Measurements from ENCODE around the gene PPP3CA. TPM values are rescaled to one million over a fixed set of nuclear protein-coding genes. Genes with fewer than 3 reads are reported as not detected.

The PPP3CA gene
- total RNA-seq, 3 donors from 2014 or later, result 32.4 to 59.6 (median 47.8) TPM

- H3K27me3 ChIP-seq, result no peaks in the 10 kb centered on the region
- intact Hi-C loops (cut with DNase I; ENCODE audit: low total_unique reads), result no loop called here
- DNase-seq (ENCODE audit: low spot score in 2 of 2), result peak; percentile 49 to 56
- no peak for TF ChIP-seq POLR2A (IDR thresholded peaks at IDR 0.05)
- TF ChIP-seq POLR2AphosphoS5 (IDR thresholded peaks at IDR 0.05), result peak in 1 of 3 donors; percentile 78
- no peak for TF ChIP-seq CTCF (IDR thresholded peaks at IDR 0.05)
- H3K9me3 ChIP-seq, result no peaks in the 10 kb centered on the region
- peak overlapping the region in 1 of 3 donors; percentile 24 for H3K4me3 ChIP-seq
- H3K27ac ChIP-seq, result peak overlapping the region; percentile 77 to 86
- peaks cover 4 to 8% of the 10 kb centered on the region in 2 donors for H3K4me1 ChIP-seq
- no peaks in the 10 kb centered on the region for H3K36me3 ChIP-seq
These were observed 155.8 kb downstream of the PPP3CA start for GRCh38 chr4:101191302-101192098.

- TF ChIP-seq CTCF (IDR thresholded peaks at IDR 0.05), result no peak
- no peak for TF ChIP-seq POLR2A (IDR thresholded peaks at IDR 0.05)
- TF ChIP-seq POLR2AphosphoS5 (IDR thresholded peaks at IDR 0.05), result no peak
- H3K9me3 ChIP-seq, result no peaks in the 10 kb centered on the region
- no peaks in the 10 kb centered on the region for H3K27me3 ChIP-seq
- no peak for DNase-seq (ENCODE audit: low spot score in 2 of 2)
- peak overlapping the region; percentile 77 to 86 for H3K27ac ChIP-seq
- intact Hi-C loops (cut with DNase I; ENCODE audit: low total_unique reads), result no loop called here
- H3K4me3 ChIP-seq, result no peak overlapping the region
- no peaks in the 10 kb centered on the region for H3K36me3 ChIP-seq
- peaks cover 4 to 8% of the 10 kb centered on the region in 2 donors for H3K4me1 ChIP-seq
These were observed 156.6 kb downstream of the PPP3CA start for GRCh38 chr4:101190751-101191150.

- peaks cover 4 to 8% of the 10 kb centered on the region in 2 donors for H3K4me1 ChIP-seq
- intact Hi-C loops (cut with DNase I; ENCODE audit: low total_unique reads), result no loop called here
- no peaks in the 10 kb centered on the region for H3K27me3 ChIP-seq
- no peak for DNase-seq (ENCODE audit: low spot score in 2 of 2)
- no peaks in the 10 kb centered on the region for H3K9me3 ChIP-seq
- no peak overlapping the region for H3K27ac ChIP-seq
- H3K36me3 ChIP-seq, result no peaks in the 10 kb centered on the region
- TF ChIP-seq POLR2A (IDR thresholded peaks at IDR 0.05), result no peak
- no peak for TF ChIP-seq CTCF (IDR thresholded peaks at IDR 0.05)
- no peak for TF ChIP-seq POLR2AphosphoS5 (IDR thresholded peaks at IDR 0.05)
- H3K4me3 ChIP-seq, result no peak overlapping the region
These were observed 158.4 kb downstream of the PPP3CA start for GRCh38 chr4:101188906-101189305.

- H3K4me3 ChIP-seq, result no peak overlapping the region
- TF ChIP-seq CTCF (IDR thresholded peaks at IDR 0.05) (peak in 1 of 3 donors; percentile 23), POLR2A (IDR thresholded peaks at IDR 0.05) (no peak), POLR2AphosphoS5 (IDR thresholded peaks at IDR 0.05) (no peak)
- H3K27me3 ChIP-seq, result no peaks in the 10 kb centered on the region
- DNase-seq (ENCODE audit: low spot score in 2 of 2), result no peak
- H3K4me1 ChIP-seq, result peaks cover 4 to 8% of the 10 kb centered on the region in 2 donors
- no peaks in the 10 kb centered on the region for H3K36me3 ChIP-seq
- no peak overlapping the region for H3K27ac ChIP-seq
- intact Hi-C loops (cut with DNase I; ENCODE audit: low total_unique reads), result no loop called here
- H3K9me3 ChIP-seq, result no peaks in the 10 kb centered on the region
These were observed 159.5 kb downstream of the PPP3CA start for GRCh38 chr4:101187841-101188240.

- no peak for DNase-seq (ENCODE audit: low spot score in 2 of 2)
- peaks cover 3 to 4% of the 10 kb centered on the region in 2 donors for H3K4me1 ChIP-seq
- no peaks in the 10 kb centered on the region for H3K36me3 ChIP-seq
- peak overlapping the region in 1 of 2 donors; percentile 6 for H3K27ac ChIP-seq
- TF ChIP-seq CTCF (IDR thresholded peaks at IDR 0.05), result no peak
- TF ChIP-seq POLR2AphosphoS5 (IDR thresholded peaks at IDR 0.05), result no peak
- no peak for TF ChIP-seq POLR2A (IDR thresholded peaks at IDR 0.05)
- no peak overlapping the region for H3K4me3 ChIP-seq
- H3K27me3 ChIP-seq, result no peaks in the 10 kb centered on the region
- no peaks in the 10 kb centered on the region for H3K9me3 ChIP-seq
- intact Hi-C loops (cut with DNase I; ENCODE audit: low total_unique reads), result no loop called here
These were observed 160.7 kb downstream of the PPP3CA start for GRCh38 chr4:101186567-101187184.

All from breast epithelium (tissue), 4 donors.